OCI-LY1 (cell line): Measurements from ENCODE around the gene COMMD4.
"Not testable (repeated sequence)": the region's sequence is repeated elsewhere in the genome, so short reads cannot be mapped to it uniquely, and the experiment has no call there.

Source experiments
- H2AFZ ChIP-seq: fragments of 200-600 bp; sonication (generic), shearing (Covaris generic); 2 replicates; pipeline ENCODE4 v1.6.0; 2014; ENCODE audit warnings: antibody characterized with exemption, mild to moderate bottlenecking, low read length
- H3F3A ChIP-seq: fragments of 200-600 bp; sonication (generic), shearing (Covaris generic); 2 replicates; pipeline ENCODE4 v1.6.0; 2014; ENCODE audit warnings: mild to moderate bottlenecking, antibody characterized with exemption, low read length, moderate library complexity; ENCODE audit not compliant: insufficient read depth
- H3K27ac ChIP-seq: fragments of 200-600 bp; sonication (generic); 2 replicates; pipeline ENCODE4 v1.5.1; 2014; ENCODE audit warnings: low read length, mixed run types, mild to moderate bottlenecking, low read depth; ENCODE audit not compliant: poor library complexity, severe bottlenecking
- H3K27me3 ChIP-seq: fragments of 200-600 bp; sonication (generic); 2 replicates; pipeline ENCODE4 v1.6.0; 2014; ENCODE audit warnings: antibody characterized with exemption, mild to moderate bottlenecking, low read length, moderate library complexity; ENCODE audit not compliant: insufficient read depth
- H3K36me3 ChIP-seq: fragments of 200-600 bp; sonication (generic); 2 replicates; pipeline ENCODE4 v1.6.1; 2014; ENCODE audit warnings: mild to moderate bottlenecking, antibody characterized with exemption, low read length, moderate library complexity, mixed read lengths; ENCODE audit not compliant: insufficient read depth
- H3K4me1 ChIP-seq: fragments of 200-600 bp; sonication (generic); 2 replicates; pipeline ENCODE4 v1.5.1; 2014; ENCODE audit warnings: mild to moderate bottlenecking, low read length, moderate library complexity; ENCODE audit not compliant: insufficient read depth, severe bottlenecking
- H3K4me2 ChIP-seq: fragments of 200-600 bp; sonication (generic), shearing (Covaris generic); 2 replicates; pipeline ENCODE4 v1.6.1; 2014; ENCODE audit warnings: low read length
- H3K4me3 ChIP-seq: fragments of 200-600 bp; sonication (generic); 2 replicates; pipeline ENCODE4 v1.5.1; 2014; ENCODE audit warnings: low read length, low read depth, mild to moderate bottlenecking, mixed read lengths; ENCODE audit not compliant: poor library complexity, severe bottlenecking
- H3K79me2 ChIP-seq: fragments of 200-600 bp; shearing (Covaris generic); 2 replicates; pipeline ENCODE4 v1.6.1; 2016; ENCODE audit warnings: mixed run types, low read length, mixed read lengths; ENCODE audit not compliant: insufficient read depth
- H3K9ac ChIP-seq: fragments of 200-600 bp; sonication (generic), shearing (Covaris generic); 2 replicates; pipeline ENCODE4 v1.6.1; 2014; ENCODE audit warnings: mild to moderate bottlenecking, low read length, mixed read lengths
- H3K9me2 ChIP-seq: fragments of 200-600 bp; sonication (generic), shearing (Covaris generic); 2 replicates; pipeline ENCODE4 v1.6.1; 2014; ENCODE audit warnings: low read depth, mild to moderate bottlenecking, low read length, mixed read lengths
- H3K9me3 ChIP-seq: fragments of 200-600 bp; shearing (Covaris generic); 2 replicates; pipeline ENCODE4 v1.6.1; 2014; ENCODE audit warnings: low read length, mixed read lengths
- H4K20me1 ChIP-seq: fragments of 200-600 bp; sonication (generic), shearing (Covaris generic); 2 replicates; pipeline ENCODE4 v1.6.0; 2016; ENCODE audit warnings: mild to moderate bottlenecking, low read length; ENCODE audit not compliant: insufficient read depth
- EZH2 ChIP-seq: fragments of 200-600 bp; sonication (generic), shearing (Covaris generic); IDR thresholded peaks from 2 replicates; pipeline ENCODE4 v1.8.0; 2017; ENCODE audit warnings: borderline replicate concordance, mixed run types, mild to moderate bottlenecking, antibody characterized with exemption, low read length, moderate library complexity, mixed read lengths
- TF ChIP-seq, protein P1 (sequence below): fragments of 200-600 bp; sonication (generic), shearing (Covaris generic); IDR thresholded peaks from 2 replicates; pipeline ENCODE4 v1.5.1; 2017; ENCODE audit warnings: mild to moderate bottlenecking, antibody characterized with exemption, low read length, moderate library complexity, mixed read lengths

Gene COMMD4

DNA sequence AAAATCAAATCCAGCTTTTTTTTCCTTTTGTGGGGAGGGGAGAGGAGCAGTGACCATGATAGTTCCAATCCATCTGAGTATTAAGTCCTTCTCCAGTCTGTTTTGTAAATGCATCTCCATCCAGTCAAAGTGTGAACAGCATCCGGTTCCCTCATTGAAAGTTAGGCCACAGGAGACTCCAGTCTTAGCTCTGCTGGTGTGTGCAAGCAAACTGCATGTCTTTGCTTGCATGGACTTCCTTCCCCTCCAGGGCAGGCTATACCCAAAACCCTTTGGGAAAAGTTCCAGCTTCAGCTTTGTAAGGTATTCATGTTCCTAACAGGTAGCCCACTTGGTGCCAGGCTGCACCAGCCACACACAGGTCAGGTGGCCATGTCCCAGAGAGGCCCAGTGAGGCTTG, 35.6 kb downstream of the COMMD4 start:
- Histone ChIP-seq H3K27ac (no peak overlapping the region), H3K4me1 (peaks cover 21% of the 10 kb centered on the region), H4K20me1 (no peaks in the 10 kb centered on the region), H2AFZ (no peak overlapping the region), H3K9ac (no peak overlapping the region), H3F3A (no peaks in the 10 kb centered on the region), H3K27me3 (no peaks in the 10 kb centered on the region), H3K4me3 (no peak overlapping the region), H3K9me3 (no peaks in the 10 kb centered on the region), H3K9me2 (no peaks in the 10 kb centered on the region), H3K36me3 (peaks cover 59% of the 10 kb centered on the region), H3K79me2 (no peaks in the 10 kb centered on the region), H3K4me2 (no peak overlapping the region)
- TF ChIP-seq, protein P1, sequence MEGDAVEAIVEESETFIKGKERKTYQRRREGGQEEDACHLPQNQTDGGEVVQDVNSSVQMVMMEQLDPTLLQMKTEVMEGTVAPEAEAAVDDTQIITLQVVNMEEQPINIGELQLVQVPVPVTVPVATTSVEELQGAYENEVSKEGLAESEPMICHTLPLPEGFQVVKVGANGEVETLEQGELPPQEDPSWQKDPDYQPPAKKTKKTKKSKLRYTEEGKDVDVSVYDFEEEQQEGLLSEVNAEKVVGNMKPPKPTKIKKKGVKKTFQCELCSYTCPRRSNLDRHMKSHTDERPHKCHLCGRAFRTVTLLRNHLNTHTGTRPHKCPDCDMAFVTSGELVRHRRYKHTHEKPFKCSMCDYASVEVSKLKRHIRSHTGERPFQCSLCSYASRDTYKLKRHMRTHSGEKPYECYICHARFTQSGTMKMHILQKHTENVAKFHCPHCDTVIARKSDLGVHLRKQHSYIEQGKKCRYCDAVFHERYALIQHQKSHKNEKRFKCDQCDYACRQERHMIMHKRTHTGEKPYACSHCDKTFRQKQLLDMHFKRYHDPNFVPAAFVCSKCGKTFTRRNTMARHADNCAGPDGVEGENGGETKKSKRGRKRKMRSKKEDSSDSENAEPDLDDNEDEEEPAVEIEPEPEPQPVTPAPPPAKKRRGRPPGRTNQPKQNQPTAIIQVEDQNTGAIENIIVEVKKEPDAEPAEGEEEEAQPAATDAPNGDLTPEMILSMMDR: no peak
- no peak for TF ChIP-seq EZH2

DNA sequence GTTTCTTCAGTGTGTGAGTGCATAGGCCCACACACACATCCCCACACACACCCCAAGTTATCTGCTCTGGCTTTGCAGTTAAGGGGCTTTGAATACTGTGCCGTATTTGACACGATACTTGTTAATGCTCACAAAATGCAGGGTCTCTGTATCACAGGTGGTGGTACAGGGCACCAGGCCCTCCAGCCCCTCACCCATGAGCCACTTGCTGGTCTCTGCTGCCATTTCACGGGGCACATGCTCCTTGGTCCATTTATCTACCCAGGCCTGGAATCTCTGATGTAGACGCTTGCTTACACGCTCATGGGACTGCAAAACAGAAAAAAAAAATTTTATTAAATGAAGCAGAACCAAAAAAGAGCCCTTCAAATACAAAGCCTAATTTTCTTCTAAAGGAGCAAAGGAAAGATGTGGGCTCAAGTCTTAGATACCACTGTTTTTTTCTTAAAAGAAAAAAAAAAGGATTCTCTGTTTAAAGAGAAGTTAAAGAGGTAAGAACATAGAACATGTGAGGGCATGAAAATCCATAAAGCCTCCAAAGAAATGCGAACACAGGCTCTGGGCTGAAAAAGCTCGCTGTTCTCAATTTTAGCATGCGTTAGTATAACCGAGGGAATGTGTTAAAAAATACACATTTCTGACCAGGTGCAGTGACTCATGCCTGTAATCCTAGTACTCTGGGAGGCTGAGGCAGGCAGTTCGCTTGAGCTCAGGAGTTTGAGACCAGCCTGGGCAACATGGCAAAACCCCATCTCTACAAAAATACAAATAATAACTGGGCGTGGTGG, 36.2 kb downstream of the COMMD4 start:
- TF ChIP-seq EZH2: no peak
- TF ChIP-seq, protein P1: no peak
- H3F3A ChIP-seq: no peaks in the 10 kb centered on the region
- H2AFZ ChIP-seq: no peak overlapping the region
- H3K27me3 ChIP-seq: no peaks in the 10 kb centered on the region
- H3K4me1 ChIP-seq: peaks cover 21% of the 10 kb centered on the region
- H3K9ac ChIP-seq: no peak overlapping the region
- no peak overlapping the region for H3K4me3 ChIP-seq
- no peaks in the 10 kb centered on the region for H4K20me1 ChIP-seq
- H3K4me2 ChIP-seq: no peak overlapping the region
- H3K9me3 ChIP-seq: no peaks in the 10 kb centered on the region
- H3K79me2 ChIP-seq: no peaks in the 10 kb centered on the region
- no peaks in the 10 kb centered on the region for H3K9me2 ChIP-seq
- no peak overlapping the region for H3K27ac ChIP-seq
- H3K36me3 ChIP-seq: peaks cover 64% of the 10 kb centered on the region

DNA sequence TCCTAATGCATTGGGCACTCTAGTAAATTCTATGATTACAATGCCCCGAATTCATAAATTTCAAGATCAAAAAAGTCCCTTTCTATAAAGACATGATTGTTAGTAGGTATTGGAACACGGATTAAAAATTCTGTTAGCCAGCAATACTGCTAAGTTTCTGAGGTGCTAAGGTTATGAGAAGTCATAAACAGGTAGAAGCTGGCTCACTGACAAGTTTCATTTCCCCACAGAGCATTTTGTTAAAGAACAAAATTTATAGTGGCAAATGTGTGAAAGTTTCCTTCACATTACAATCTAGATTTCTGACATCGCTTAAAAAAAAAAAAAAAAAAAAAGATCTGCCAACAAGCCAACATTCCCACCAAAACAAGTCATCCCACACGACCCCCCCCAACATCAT, 44.9 kb downstream of the COMMD4 start:
- Histone ChIP-seq H3K9ac (no peak overlapping the region), H3K4me1 (no peaks in the 10 kb centered on the region), H3K9me3 (no peaks in the 10 kb centered on the region), H3K4me3 (no peak overlapping the region), H3K27me3 (no peaks in the 10 kb centered on the region), H3K27ac (no peak overlapping the region), H4K20me1 (no peaks in the 10 kb centered on the region), H3K36me3 (peaks cover 90% of the 10 kb centered on the region), H2AFZ (no peak overlapping the region), H3K79me2 (no peaks in the 10 kb centered on the region), H3K4me2 (no peak overlapping the region), H3K9me2 (no peaks in the 10 kb centered on the region), H3F3A (no peaks in the 10 kb centered on the region)
- TF ChIP-seq EZH2: no peak
- TF ChIP-seq, protein P1: no peak

DNA sequence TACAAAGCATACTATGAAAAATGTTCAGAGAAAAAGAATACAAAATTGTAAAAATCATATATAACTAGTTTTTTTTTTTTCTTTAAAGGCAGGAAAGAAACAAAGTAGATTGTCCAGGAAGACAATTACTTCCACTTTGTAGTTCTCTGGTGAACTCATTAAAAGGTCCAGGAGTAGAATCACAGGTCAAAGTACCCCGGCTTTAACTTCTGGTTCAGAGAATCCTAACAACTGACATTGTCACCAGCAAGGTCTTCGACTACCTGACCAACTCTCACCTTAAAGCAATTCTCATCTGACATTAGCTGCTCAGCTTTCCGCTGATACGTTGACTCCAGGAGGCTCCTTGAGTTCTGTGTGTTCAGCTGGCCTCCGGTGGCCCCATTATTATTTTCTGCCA, 48.1 kb downstream of the COMMD4 start:
- not testable (repeated sequence) for H3K27me3 ChIP-seq, H3K79me2 ChIP-seq, H3F3A ChIP-seq, H3K9ac ChIP-seq, H3K27ac ChIP-seq, H3K4me1 ChIP-seq, H3K9me2 ChIP-seq, H3K9me3 ChIP-seq, H3K4me3 ChIP-seq, H2AFZ ChIP-seq, H3K4me2 ChIP-seq, H4K20me1 ChIP-seq
- peaks cover 96% of the 10 kb centered on the region for H3K36me3 ChIP-seq
